ENCODE data around the gene IPCEF1. TPM values are rescaled to one million over a fixed set of nuclear protein-coding genes. Genes with fewer than 3 reads are reported as not detected.

IPCEF1 gene
- total RNA-seq, 2 experiments from 2014 or later: 42.9 to 46.4 TPM

DNA sequence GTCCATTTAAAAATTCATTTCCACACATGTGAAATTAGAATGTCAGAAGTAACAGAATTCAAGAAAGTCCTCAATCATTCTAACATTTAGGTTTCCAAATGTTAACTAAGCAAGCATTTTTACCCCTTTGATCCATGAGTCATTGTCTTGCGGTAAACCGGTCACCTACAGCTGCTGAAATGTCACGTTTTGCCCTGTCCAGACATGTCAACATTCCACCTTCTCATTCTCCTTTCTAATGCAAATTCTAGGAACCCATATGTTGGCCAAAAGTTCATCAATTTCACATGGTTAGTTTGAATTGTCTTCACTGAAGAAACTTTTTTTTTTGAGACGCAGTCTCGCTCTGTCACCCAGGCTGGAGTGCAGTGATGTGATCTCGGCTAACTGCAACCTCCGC is 117.2 kb downstream of the IPCEF1 start:
- peak overlapping the region; percentile 31 for H3K4me3 Mint-ChIP-seq
- peaks cover 49% of the 10 kb centered on the region for H3K4me1 Mint-ChIP-seq
- POLR2A ChIA-PET: interaction anchor here (1.0 kb wide), 1 partner anchor 8 kb away, joined by 4 read pairs; no protein-coding TSS in a partner anchor
- peaks cover 36% of the 10 kb centered on the region for H3K36me3 Mint-ChIP-seq
- no peak overlapping the region for H3K27ac Mint-ChIP-seq
- H3K9me3 Mint-ChIP-seq: no peaks in the 10 kb centered on the region
- ATAC-seq (ENCODE audit: low read depth) (no peak), DNase-seq (no peak)
- no peaks in the 10 kb centered on the region for H3K27me3 Mint-ChIP-seq

DNA sequence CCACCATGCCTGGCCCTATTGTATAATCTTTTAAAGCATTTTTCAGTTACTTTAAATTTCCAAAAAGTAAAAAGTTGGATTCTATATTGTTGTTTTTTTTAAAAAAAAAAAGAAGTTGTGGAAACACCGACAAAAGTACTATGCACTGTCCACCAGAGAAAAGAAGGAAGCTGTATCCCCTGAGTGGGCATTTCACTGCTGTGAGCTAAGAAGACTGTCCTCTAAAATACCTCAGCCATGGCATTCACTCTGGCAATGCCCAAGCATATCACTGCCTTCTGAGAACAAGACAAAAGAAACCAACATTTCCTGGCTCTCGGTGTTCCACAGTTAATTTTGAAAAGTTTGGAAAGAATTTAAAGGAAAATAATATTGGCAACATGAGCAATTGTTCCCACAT is 117.8 kb downstream of the IPCEF1 start:
- ATAC-seq (ENCODE audit: low read depth) (no peak), DNase-seq (no peak)
- no peak overlapping the region for H3K4me3 Mint-ChIP-seq
- H3K27me3 Mint-ChIP-seq: no peaks in the 10 kb centered on the region
- H3K27ac Mint-ChIP-seq: no peak overlapping the region
- peaks cover 50% of the 10 kb centered on the region for H3K4me1 Mint-ChIP-seq
- POLR2A ChIA-PET: interaction anchor here (1.0 kb wide), 1 partner anchor 8 kb away, joined by 4 read pairs; no protein-coding TSS in a partner anchor
- H3K9me3 Mint-ChIP-seq: no peaks in the 10 kb centered on the region
- peaks cover 38% of the 10 kb centered on the region for H3K36me3 Mint-ChIP-seq

DNA sequence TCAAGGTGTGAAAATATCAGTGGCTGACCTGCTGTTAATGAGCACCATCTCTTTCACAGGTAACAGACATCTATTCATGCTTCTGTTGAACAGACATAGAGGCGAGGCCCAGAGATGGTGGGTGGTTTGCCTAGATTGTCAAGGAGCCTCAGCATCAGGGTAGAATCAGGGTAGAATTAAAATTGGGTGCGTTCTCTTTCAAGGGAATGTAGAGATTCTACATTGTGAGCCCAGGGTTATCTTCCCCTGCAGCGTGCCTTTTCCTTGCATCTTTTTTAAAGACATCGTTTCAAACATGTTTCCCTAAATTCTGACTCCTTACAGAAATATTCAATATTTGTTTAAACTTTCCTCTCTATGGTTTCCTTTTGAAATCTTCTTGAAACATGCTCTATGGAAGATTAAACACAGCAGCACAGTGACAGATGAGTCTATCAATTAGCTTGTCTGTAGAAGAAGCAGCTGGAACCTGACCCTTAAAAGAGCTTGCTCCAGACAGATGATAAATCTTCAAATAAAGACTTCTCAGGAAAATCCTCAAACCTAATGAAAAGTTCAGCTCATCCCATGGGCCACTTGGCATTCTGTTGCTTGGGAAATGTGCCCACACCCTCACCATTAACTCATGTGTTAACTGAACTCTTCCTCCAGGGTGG is 119.8 kb downstream of the IPCEF1 start:
- POLR2A ChIA-PET: interaction anchor here (6.4 kb wide), 1 partner anchor 9 kb away, joined by 56 read pairs; no protein-coding TSS in a partner anchor
- peaks cover 25% of the 10 kb centered on the region for H3K36me3 Mint-ChIP-seq
- no peak for DNase-seq
- ATAC-seq (ENCODE audit: low read depth): no peak
- no peak overlapping the region for H3K27ac Mint-ChIP-seq
- H3K4me1 Mint-ChIP-seq: peaks cover 47% of the 10 kb centered on the region
- H3K4me3 Mint-ChIP-seq: no peak overlapping the region
- no peaks in the 10 kb centered on the region for H3K9me3 Mint-ChIP-seq
- no peaks in the 10 kb centered on the region for H3K27me3 Mint-ChIP-seq

DNA sequence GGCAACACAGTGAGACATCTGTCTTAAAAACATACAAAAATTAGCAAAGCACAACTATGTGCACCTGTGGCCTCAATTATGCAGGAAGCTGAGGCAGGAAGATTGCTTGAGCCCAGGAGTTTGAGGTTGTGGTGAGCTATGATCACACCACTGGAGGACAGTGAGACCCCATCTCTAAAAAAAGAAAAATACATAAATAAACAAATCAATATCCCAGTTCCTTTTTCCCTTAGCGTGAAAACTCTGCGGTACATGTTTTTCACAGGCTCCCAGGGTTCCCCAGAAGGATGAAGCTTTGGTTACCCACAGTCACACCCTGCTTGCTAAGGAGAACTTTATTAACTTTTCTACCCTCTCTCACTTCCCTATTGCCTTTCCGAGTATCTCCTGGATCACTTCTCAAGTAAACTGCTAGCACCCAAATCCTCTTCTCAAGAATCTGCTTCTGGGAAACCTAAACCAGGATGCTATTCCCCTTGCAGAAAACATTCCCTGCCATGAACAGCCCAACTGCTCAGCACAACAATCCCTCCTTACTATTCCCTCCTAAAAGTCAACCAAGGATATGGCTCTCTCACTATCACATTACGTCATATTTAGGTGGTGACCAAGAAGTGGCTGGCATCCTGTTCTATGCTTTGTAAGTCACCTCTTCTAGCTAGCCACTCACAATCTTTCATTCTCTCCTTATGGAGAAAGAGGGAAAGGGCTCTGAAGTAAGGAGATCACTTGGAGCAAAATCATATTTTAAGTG is 122.4 kb downstream of the IPCEF1 start:
- Mint-ChIP-seq H3K27ac (peak overlapping the region; percentile 64), H3K4me1 (peaks cover 50% of the 10 kb centered on the region), H3K27me3 (no peaks in the 10 kb centered on the region), H3K9me3 (no peaks in the 10 kb centered on the region), H3K4me3 (peak overlapping the region; percentile 55), H3K36me3 (peaks cover 17% of the 10 kb centered on the region)
- ATAC-seq (ENCODE audit: low read depth) (no peak), DNase-seq (no peak)
- POLR2A ChIA-PET: interaction anchor here (6.4 kb wide), 1 partner anchor 12 kb away, joined by 56 read pairs; no protein-coding TSS in a partner anchor

DNA sequence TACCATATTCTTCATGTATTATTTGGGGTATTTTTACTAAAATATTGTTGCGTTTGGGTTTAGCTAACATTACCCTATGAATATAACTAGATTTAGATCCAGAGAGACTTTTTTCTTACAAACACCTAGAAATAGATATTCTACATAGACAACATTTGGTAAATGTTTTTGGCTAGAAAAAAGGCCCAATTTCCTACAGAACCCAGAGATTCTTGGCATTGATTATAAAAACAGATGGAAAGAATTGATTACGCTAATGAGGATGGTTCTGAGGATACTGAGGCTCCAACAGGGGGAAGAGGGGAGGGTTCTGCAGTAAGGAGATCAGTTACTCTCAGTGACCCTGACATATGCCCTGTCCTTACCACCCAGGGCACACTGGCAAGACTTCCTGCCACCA is 123.2 kb downstream of the IPCEF1 start:
- POLR2A ChIA-PET: interaction anchor here (0.7 to 6.4 kb wide), 3 partner anchors 12 to 48 kb away, joined by 3 to 56 read pairs (median 3); no protein-coding TSS in a partner anchor
- Mint-ChIP-seq H3K27ac (peak overlapping the region; percentile 64), H3K36me3 (peaks cover 16% of the 10 kb centered on the region), H3K4me1 (peaks cover 49% of the 10 kb centered on the region), H3K27me3 (no peaks in the 10 kb centered on the region), H3K4me3 (peak overlapping the region; percentile 44), H3K9me3 (no peaks in the 10 kb centered on the region)
- DNase-seq (no peak), ATAC-seq (ENCODE audit: low read depth) (no peak)

DNA sequence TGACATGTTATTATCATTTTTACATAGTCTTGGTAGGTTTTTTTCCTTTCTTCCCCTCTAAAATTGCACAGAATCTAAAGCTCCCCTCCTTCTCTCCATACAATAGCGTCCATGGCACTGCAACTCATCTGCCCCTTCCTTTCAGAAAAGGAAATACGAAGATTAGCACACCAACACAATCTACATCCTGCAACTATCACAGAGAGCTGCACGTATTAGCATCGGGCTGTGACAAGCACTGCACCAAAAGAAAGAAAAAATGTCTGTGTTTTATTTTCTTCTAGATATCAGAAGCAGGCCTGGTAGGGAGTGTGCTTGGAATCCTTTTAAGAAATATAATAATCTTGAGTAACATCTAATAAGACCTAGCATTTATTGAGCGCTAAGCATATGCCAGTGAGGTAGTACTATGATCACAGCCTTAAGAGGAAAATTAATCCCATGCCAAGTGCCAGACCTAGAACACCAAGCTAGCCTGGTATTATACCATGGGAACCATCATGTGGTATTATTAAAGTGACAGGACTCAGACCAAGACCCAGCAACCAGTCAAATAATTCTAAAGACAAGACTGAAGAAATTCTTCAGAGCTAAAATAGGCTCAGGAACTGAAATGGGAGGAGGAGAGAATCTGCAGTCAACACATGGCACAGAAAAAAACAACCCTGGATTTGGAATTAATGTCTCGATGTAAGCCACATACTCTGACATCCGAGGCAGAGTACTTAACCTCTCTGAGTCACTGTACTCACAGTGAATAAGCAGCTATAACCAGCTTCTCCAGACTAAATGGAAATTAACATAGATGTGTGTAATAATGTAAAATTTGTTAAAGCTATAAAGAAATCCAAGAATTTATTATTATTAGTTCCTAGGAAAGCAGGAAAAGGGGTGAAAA is 124.3 kb downstream of the IPCEF1 start:
- POLR2A ChIA-PET: interaction anchor here (0.5 to 6.4 kb wide), 9 partner anchors 9 to 993 kb away, joined by 3 to 56 read pairs (median 6); no protein-coding TSS in a partner anchor
- ATAC-seq (ENCODE audit: low read depth) (peak; percentile 75), DNase-seq (no peak)
- Mint-ChIP-seq H3K4me1 (peaks cover 51% of the 10 kb centered on the region), H3K4me3 (peak overlapping the region; percentile 65), H3K9me3 (no peaks in the 10 kb centered on the region), H3K36me3 (peaks cover 20% of the 10 kb centered on the region), H3K27me3 (no peaks in the 10 kb centered on the region), H3K27ac (peak overlapping the region; percentile 82)

DNA sequence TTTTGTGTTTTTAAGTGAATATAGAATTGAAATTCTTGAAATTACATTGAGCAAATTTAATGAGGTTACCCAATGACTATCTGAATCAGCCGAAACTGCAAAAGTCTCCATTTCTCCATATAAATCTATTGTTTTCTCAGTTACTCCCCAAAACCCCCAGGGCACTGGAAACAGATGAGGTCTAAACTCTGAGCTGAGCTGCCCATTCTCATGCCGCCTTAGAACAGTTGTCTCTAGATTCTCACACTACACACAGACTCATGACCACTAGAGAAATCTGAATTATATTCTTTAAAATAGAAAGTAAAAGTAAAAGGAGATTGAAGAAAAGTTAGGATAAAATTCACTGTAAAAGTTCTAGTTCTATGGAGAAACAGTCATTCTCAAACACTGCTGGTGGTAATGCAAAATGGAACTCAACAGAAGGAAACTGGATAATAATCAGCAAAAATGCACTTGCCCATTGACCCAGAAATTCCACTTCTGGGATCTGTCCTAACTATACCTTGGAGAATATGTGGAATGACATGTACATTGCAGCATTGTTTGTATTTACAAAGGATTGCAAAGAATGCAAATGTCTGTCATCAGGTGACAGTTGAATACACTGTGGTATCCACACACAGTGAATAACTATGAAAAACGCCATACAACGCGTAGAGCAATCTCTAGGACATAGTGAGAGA is 125.5 kb downstream of the IPCEF1 start:
- peak overlapping the region; percentile 82 for H3K27ac Mint-ChIP-seq
- H3K4me3 Mint-ChIP-seq: peak overlapping the region; percentile 65
- H3K36me3 Mint-ChIP-seq: peaks cover 17% of the 10 kb centered on the region
- ATAC-seq (ENCODE audit: low read depth) (no peak), DNase-seq (no peak)
- peaks cover 49% of the 10 kb centered on the region for H3K4me1 Mint-ChIP-seq
- no peaks in the 10 kb centered on the region for H3K27me3 Mint-ChIP-seq
- no peaks in the 10 kb centered on the region for H3K9me3 Mint-ChIP-seq
- POLR2A ChIA-PET: interaction anchor here (6.4 kb wide), 1 partner anchor 15 kb away, joined by 56 read pairs; no protein-coding TSS in a partner anchor

DNA sequence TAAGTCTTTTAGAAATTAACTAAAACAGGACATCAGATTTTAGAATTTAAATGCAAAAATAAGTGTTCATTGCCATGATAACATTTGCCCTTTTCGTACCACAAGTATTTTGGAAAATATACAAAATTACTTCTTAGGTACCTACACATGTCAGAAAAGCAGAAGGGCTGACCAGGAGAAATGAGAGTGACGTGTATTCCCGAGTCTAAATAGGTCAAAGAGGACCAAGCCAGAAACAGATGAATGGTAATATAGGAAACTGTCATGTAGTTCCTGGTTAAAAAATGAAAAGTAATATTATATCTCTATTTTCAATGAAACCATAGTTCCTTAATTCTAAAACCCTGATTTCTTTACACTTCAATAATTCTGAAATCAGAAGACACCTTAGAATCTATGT is 126.2 kb downstream of the IPCEF1 start:
- Mint-ChIP-seq H3K36me3 (peaks cover 20% of the 10 kb centered on the region), H3K27ac (peak overlapping the region; percentile 89), H3K9me3 (no peaks in the 10 kb centered on the region), H3K4me3 (peak overlapping the region; percentile 80), H3K27me3 (no peaks in the 10 kb centered on the region), H3K4me1 (peaks cover 52% of the 10 kb centered on the region)
- POLR2A ChIA-PET: interaction anchor here (1.4 kb wide), 1 partner anchor 17 kb away, joined by 5 read pairs; no protein-coding TSS in a partner anchor
- ATAC-seq (ENCODE audit: low read depth): no peak
- DNase-seq: no peak

DNA sequence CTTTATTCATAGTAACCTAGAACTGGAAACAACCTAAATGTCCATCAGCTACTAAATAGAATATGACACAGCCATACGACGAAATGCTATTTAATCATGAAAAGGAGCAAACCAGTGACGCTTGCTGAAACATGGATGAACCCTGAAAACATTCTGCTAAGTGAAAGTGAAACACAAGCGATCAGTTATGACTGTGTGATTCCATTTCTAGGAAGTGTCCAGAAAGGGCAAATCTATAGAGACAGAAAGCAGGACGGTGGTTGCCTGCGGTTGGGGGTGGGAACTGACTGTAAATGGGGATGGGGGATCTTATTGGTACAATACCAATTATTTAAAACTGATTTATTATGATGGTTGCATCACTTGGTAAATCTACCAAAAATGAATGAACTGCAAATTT is 126.8 kb downstream of the IPCEF1 start:
- no peaks in the 10 kb centered on the region for H3K9me3 Mint-ChIP-seq
- ATAC-seq (ENCODE audit: low read depth) (peak; percentile 83), DNase-seq (peak; percentile 53)
- H3K4me3 Mint-ChIP-seq: peak overlapping the region; percentile 80
- POLR2A ChIA-PET: interaction anchor here (0.9 to 1.4 kb wide), 3 partner anchors 15 to 22 kb away, joined by 3 to 5 read pairs (median 3); no protein-coding TSS in a partner anchor
- H3K4me1 Mint-ChIP-seq: peaks cover 50% of the 10 kb centered on the region
- no peaks in the 10 kb centered on the region for H3K27me3 Mint-ChIP-seq
- H3K27ac Mint-ChIP-seq: peak overlapping the region; percentile 89
- peaks cover 18% of the 10 kb centered on the region for H3K36me3 Mint-ChIP-seq

DNA sequence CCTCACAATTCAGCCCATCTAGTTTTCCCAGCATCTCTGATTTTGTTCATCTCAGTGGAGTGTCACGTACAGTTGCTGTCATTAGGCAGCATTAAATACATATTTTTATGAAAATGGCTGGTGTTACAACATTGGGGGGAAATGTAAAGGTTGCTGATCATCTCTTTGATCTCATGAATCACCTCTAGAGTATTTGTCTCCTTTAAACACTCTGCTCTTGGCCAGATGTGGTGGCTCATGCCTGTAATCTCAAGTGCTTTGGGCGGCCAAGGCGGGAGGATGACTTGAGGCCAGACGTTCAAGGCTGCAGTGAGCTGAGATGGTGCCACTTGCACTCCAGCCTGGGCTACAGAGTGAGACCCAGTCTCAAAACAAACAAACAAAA is 128.1 kb downstream of the IPCEF1 start:
- ATAC-seq (ENCODE audit: low read depth): no peak
- H3K27ac Mint-ChIP-seq: peak overlapping the region; percentile 37
- peak overlapping the region; percentile 4 for H3K4me3 Mint-ChIP-seq
- DNase-seq: no peak
- POLR2A ChIA-PET: interaction anchor here (1.0 kb wide), 1 partner anchor 71 kb away, joined by 4 read pairs; no protein-coding TSS in a partner anchor
- H3K36me3 Mint-ChIP-seq: peaks cover 16% of the 10 kb centered on the region
- no peaks in the 10 kb centered on the region for H3K9me3 Mint-ChIP-seq
- peaks cover 44% of the 10 kb centered on the region for H3K4me1 Mint-ChIP-seq
- H3K27me3 Mint-ChIP-seq: no peaks in the 10 kb centered on the region

DNA sequence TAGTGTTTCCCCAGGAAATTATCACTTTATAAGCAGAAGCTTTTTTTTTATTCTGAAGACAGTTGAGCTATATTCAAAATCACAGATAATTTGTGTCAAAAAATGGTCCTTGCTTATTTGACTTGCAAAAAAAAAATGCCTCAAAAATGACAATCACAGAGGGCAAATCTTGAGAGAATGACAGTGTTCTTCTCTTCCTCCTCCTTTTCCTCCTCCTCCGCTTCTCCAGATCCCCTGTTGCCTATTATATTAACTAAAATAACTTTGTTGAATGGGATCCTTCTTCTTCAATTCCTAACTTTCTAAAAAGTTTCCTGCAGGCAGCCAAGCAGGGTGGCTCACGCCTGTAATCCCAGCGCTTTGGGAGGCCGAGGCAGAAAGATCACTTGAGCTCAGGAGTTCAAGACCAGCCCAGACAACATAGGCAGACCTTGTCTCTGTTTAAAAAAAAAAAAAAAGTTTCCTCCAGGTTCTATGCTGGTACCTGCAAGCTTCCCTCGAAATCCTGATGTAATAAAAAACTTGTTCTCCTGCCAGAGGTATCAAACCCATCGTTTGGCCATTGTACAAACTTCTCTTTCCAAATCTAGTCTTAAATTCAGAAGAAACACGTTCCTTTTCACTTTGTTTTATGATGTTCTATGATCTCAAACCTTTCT is 128.6 kb downstream of the IPCEF1 start:
- POLR2A ChIA-PET: interaction anchor here (1.0 kb wide), 1 partner anchor 71 kb away, joined by 4 read pairs; no protein-coding TSS in a partner anchor
- ATAC-seq (ENCODE audit: low read depth) (no peak), DNase-seq (no peak)
- Mint-ChIP-seq H3K4me3 (no peak overlapping the region), H3K9me3 (no peaks in the 10 kb centered on the region), H3K27me3 (no peaks in the 10 kb centered on the region), H3K4me1 (peaks cover 44% of the 10 kb centered on the region), H3K27ac (peak overlapping the region; percentile 24), H3K36me3 (peaks cover 18% of the 10 kb centered on the region)

DNA sequence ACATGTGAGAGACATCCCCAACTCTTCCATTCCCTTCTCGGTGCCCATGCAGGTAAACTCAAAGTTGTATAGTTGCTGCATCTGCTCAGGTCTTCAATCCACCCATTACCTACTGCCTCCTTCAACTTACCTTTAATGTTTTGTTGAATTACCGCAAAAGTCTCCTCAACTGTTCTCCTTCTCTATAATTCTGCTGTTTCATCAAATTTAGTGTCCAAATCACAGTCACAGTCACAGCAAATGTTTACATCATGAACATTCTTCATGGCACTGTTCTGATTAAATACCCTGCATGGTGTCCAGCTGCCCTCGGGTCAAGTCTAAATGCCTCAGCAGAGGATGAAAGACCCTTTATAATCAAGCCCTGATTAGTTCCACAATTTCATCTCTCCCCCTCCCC is 130.1 kb downstream of the IPCEF1 start:
- Mint-ChIP-seq H3K36me3 (peaks cover 26% of the 10 kb centered on the region), H3K4me3 (no peak overlapping the region), H3K27me3 (no peaks in the 10 kb centered on the region), H3K4me1 (peaks cover 42% of the 10 kb centered on the region), H3K9me3 (no peaks in the 10 kb centered on the region), H3K27ac (no peak overlapping the region)
- ATAC-seq (ENCODE audit: low read depth) (no peak), DNase-seq (no peak)
- POLR2A ChIA-PET: no interaction called here
